Spleen (tissue), 7 donors: ENCODE measurements around the gene EZH2.

Experiments used
- POLR2A ChIP-seq, 3 donors: fragments of 450-650 bp; IDR thresholded peaks; one replicate each; pipeline ENCODE4 v1.5.1; 2017; ENCODE audit warnings: antibody characterized with exemption in 3 of 3, mild to moderate bottlenecking in 1 of 3
- POLR2AphosphoS5 ChIP-seq, 3 donors: sonication (generic); formaldehyde crosslinking; IDR thresholded peaks; one replicate each; pipeline ENCODE4 v1.5.1; 2017; ENCODE audit warnings: antibody characterized with exemption in 3 of 3
- TF ChIP-seq, protein P1 (sequence below), 11 experiments: fragments of 200-600 bp in 7 of 11; fragments of 450-650 bp in 4 of 11; sonication (generic) in 4 of 11; IDR thresholded peaks in 8 of 11; conservative IDR thresholded peaks in 3 of 11; 1 replicate in 7 of 11; 2 replicates in 4 of 11; pipeline versions ENCODE4 v1.4.0 to v1.8.0; 2016 to 2021; ENCODE audit warnings: antibody characterized with exemption in 11 of 11, inconsistent platforms in 4 of 11, mild to moderate bottlenecking in 1 of 11
- donor health status: DM: no; HTN: no; CAD: no; lungs with moderate emphysema.
- donor health status: DM: no; HTN: no; CAD: no.
- donor health status: DM: no; HTN: no; CAD: no.

DNA sequence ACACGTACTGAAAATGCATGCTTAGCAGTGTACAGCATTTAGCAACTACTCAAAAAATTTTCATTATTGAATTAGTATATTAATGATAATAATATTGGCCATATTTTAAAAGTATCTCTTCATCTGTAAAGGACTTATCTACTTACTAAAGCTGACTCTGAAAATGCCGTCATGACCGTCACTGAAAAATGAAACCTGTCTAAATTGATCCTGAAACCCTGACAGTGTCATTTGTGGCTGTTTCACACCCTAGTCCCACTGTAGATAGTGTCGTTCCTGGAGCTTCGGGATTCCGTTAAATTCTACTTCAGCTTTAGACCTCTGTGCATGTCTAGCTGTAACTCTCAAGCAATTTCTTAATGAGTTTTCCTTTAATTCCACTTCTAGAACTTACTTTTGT, 35.8 kb upstream of the EZH2 start:
- TF ChIP-seq POLR2AphosphoS5 (IDR thresholded peaks at IDR 0.05): no peak
- TF ChIP-seq, protein P1, sequence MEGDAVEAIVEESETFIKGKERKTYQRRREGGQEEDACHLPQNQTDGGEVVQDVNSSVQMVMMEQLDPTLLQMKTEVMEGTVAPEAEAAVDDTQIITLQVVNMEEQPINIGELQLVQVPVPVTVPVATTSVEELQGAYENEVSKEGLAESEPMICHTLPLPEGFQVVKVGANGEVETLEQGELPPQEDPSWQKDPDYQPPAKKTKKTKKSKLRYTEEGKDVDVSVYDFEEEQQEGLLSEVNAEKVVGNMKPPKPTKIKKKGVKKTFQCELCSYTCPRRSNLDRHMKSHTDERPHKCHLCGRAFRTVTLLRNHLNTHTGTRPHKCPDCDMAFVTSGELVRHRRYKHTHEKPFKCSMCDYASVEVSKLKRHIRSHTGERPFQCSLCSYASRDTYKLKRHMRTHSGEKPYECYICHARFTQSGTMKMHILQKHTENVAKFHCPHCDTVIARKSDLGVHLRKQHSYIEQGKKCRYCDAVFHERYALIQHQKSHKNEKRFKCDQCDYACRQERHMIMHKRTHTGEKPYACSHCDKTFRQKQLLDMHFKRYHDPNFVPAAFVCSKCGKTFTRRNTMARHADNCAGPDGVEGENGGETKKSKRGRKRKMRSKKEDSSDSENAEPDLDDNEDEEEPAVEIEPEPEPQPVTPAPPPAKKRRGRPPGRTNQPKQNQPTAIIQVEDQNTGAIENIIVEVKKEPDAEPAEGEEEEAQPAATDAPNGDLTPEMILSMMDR (IDR thresholded peaks at IDR 0.05 in 8 of 11, conservative IDR thresholded peaks at IDR 0.05 in 3 of 11): no peak
- no peak for TF ChIP-seq POLR2A (IDR thresholded peaks at IDR 0.05)
